Measurements from ENCODE around the gene DDC.

Gene DDC

DNA sequence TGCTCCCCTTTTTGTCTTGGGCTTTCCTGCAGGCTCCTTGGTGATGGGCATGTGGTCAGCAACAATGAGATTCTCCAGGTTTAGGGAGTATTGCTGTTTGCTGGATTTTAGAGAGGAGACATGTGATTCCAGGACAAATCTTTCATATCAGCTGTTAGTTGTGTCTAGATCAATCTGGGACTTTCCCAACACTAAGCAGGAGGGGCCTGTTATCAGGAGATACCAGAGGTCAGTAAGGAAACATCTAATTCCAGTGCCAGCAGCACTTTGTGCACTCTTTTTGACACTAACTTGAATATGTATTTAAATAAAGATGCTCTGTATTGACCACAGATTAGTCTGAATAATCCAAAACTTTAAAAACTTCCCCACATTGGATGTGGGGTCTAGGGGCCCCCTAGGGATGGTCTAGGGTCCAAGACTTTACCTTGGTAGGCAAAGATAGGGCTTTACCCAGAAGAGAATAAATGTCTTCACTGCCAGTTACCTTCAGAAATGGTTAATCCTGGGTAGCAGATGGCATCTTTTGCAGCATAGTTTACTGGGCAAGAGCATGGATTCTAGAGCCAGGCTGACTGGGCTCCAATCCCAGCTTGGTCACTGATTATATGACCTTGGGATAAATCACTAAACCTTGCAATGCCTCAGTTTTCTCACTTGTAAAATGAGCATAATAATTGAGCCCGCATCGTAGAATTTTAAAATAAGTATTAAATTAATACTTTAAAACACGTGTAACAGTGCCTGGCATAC, 108.7 kb downstream of the DDC start:
- in situ Hi-C loops (cut with HindIII; ENCODE audit: low pct_unique_long_range_greater_than_20kb, low sequenced_read_pairs): no loop called here
- no peak for DNase-seq (ENCODE audit: low read depth in 1 of 2, low spot score in 1 of 2)
- TF ChIP-seq JUND (IDR thresholded peaks at IDR 0.05; ENCODE audit: low read depth): no peak

GRCh38 chr7:50455658-50456057, 109.5 kb downstream of the DDC start:
- in situ Hi-C loops (cut with HindIII; ENCODE audit: low pct_unique_long_range_greater_than_20kb, low sequenced_read_pairs): no loop called here
- TF ChIP-seq JUND (IDR thresholded peaks at IDR 0.05; ENCODE audit: low read depth): no peak
- no peak for DNase-seq (ENCODE audit: low read depth in 1 of 2, low spot score in 1 of 2)

- in situ Hi-C loops (cut with HindIII; ENCODE audit: low pct_unique_long_range_greater_than_20kb, low sequenced_read_pairs): no loop called here
- DNase-seq (ENCODE audit: low read depth in 1 of 2, low spot score in 1 of 2): no peak
- no peak for TF ChIP-seq JUND (IDR thresholded peaks at IDR 0.05; ENCODE audit: low read depth)
Measured at GRCh38 chr7:50454968-50455367, 110.2 kb downstream of the DDC start.

GRCh38 chr7:50450590-50451032, 114.6 kb downstream of the DDC start:
- TF ChIP-seq JUND (IDR thresholded peaks at IDR 0.05; ENCODE audit: low read depth): no peak
- DNase-seq (ENCODE audit: low read depth in 1 of 2, low spot score in 1 of 2): peak in 1 of 2 experiments; percentile 34
- in situ Hi-C loops (cut with HindIII; ENCODE audit: low pct_unique_long_range_greater_than_20kb, low sequenced_read_pairs): no loop called here

DNA sequence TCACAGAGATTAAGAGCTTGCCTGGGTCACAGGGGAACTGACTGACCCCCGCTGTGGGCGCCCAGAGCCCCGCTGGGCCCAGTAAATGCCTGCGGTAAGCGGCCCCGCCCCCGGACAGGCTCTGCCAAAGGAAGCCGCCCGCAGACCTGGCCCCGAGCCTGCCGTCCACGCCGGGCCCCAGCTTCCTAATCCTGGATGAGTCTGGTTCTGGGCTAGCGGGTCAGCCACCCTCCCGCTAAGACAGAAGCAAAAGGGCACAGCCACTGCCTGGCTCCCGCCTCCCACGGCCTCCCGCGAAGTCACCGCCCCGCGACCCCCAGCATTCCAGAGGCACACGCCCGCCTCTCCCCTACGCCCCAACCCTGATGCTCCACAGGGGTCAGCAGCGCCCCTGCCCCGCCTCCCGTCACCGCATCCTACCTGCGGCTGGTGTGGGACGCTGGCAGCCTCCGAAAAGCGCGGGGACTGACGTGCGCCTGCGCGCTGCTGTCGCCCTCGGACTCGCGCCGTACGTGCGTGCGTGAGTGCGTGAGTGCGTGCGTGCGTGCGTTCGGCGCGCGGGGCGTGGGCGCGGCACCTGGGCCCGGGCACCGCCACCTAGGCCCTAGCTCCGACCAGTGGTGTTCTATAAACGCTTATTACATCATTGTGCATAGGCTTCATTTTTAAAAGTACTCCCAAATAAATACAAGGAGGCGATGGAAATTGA, 115.2 kb downstream of the DDC start, which contains the start of gene FIGNL1:
TSS of gene FIGNL1 (minus strand) at position 470 of the 709 bp plus-strand sequence. CDS start 3,063 bp downstream, outside the sequence.
- peak; percentile 93 to 94 for DNase-seq (ENCODE audit: low read depth in 1 of 2, low spot score in 1 of 2)
- in situ Hi-C loops (cut with HindIII; ENCODE audit: low pct_unique_long_range_greater_than_20kb, low sequenced_read_pairs): no loop called here
- TF ChIP-seq JUND (IDR thresholded peaks at IDR 0.05; ENCODE audit: low read depth): no peak

DNA sequence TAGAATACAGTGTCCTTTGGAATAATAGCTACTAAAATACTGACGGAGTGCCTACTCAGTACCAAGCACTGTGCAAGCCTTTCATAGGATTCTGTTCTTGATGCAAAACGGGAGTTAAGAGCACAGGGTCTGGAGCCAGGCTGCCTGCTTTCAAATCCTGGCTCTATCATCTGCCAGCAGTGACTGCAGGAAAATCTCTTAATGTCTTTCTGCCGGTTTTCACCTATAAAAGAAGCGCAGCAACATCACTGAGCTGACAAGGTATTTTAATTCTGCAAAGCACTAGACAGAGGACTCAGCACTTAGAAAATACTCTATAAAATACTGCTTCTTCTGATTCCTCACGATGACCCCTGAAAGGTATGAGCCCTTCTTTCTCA, 115.7 kb downstream of the DDC start:
- in situ Hi-C loops (cut with HindIII; ENCODE audit: low pct_unique_long_range_greater_than_20kb, low sequenced_read_pairs): no loop called here
- no peak for DNase-seq (ENCODE audit: low read depth in 1 of 2, low spot score in 1 of 2)

DNA sequence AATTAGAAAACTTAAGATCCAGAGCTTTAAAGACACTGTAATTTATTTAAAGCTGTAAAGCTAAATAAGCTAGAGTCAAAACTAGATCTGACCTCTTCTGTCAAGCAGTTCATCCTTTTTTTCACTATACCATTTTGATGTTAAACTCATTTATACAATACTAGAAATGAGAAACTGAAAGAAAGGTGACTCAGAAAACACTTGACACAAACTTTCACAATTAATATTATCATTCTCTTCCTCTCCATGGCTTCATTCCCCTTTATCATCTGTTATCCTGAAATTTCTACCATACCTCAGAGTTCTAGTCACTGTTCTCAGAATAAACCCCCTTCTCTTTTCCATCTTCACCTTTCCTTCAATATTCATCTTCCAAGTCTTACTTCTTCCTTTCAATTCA, 116.4 kb downstream of the DDC start:
- in situ Hi-C loops (cut with HindIII; ENCODE audit: low pct_unique_long_range_greater_than_20kb, low sequenced_read_pairs): no loop called here
- DNase-seq (ENCODE audit: low read depth in 1 of 2, low spot score in 1 of 2): no peak
- no peak for TF ChIP-seq JUND (IDR thresholded peaks at IDR 0.05; ENCODE audit: low read depth)

More for the DNA sequence above, 115.7 kb downstream of the DDC start:
- TF ChIP-seq JUND (IDR thresholded peaks at IDR 0.05; ENCODE audit: low read depth): no peak

DNA sequence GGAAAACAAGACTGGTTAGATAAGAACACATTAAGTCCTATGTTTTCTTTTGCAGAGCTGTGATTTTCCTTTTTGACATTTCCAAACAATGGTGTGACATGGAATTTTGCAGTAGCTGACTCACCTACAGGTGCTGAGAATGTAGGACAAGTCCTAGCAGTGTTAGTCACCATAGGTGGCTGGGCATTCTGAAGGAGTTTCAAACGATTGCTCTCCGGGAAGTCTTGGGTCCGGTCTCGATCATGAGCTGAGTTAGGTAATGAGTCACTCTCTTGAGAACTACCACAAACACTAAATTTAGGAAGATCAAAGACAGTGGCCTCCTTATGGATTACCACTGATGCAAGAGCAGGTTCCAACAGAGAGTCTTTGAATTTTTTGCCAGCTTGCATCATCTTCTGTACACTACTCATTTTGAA, 118.7 kb downstream of the DDC start:
- no peak for TF ChIP-seq JUND (IDR thresholded peaks at IDR 0.05; ENCODE audit: low read depth)
- in situ Hi-C loops (cut with HindIII; ENCODE audit: low pct_unique_long_range_greater_than_20kb, low sequenced_read_pairs): no loop called here
- no peak for DNase-seq (ENCODE audit: low read depth in 1 of 2, low spot score in 1 of 2)

- in situ Hi-C loops (cut with HindIII; ENCODE audit: low pct_unique_long_range_greater_than_20kb, low sequenced_read_pairs): no loop called here
- TF ChIP-seq JUND (IDR thresholded peaks at IDR 0.05; ENCODE audit: low read depth): no peak
- DNase-seq (ENCODE audit: low read depth in 1 of 2, low spot score in 1 of 2): no peak
Measured at GRCh38 chr7:50436133-50436806, 128.9 kb downstream of the DDC start.

- no peak for TF ChIP-seq JUND (IDR thresholded peaks at IDR 0.05; ENCODE audit: low read depth)
- in situ Hi-C loops (cut with HindIII; ENCODE audit: low pct_unique_long_range_greater_than_20kb, low sequenced_read_pairs): no loop called here
- DNase-seq (ENCODE audit: low read depth in 1 of 2, low spot score in 1 of 2): no peak
Measured at GRCh38 chr7:50431722-50432305, 133.4 kb downstream of the DDC start.

- no peak for TF ChIP-seq JUND (IDR thresholded peaks at IDR 0.05; ENCODE audit: low read depth)
- in situ Hi-C loops (cut with HindIII; ENCODE audit: low pct_unique_long_range_greater_than_20kb, low sequenced_read_pairs): no loop called here
- no peak for DNase-seq (ENCODE audit: low read depth in 1 of 2, low spot score in 1 of 2)
Measured at GRCh38 chr7:50431316-50431715, 133.9 kb downstream of the DDC start.

DNA sequence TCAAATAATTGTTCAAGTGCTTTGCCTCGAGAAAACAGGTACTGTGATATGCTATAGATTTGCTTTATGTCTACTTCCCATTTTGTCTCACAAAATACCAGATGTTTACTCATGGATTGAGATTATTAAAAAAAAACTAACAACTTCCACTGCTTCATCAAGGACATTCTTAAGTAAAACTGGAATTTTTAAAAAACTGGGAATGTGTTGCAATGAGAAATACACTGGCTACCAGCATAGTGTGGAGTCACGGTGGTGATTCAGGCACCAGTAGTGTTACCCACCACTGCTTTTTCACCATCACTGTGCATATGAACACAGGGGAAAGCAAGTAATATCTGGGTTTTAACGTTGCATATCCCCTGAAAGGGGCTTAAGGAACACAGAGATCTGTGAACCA, 136.3 kb downstream of the DDC start:
- in situ Hi-C loops (cut with HindIII; ENCODE audit: low pct_unique_long_range_greater_than_20kb, low sequenced_read_pairs): no loop called here
- no peak for DNase-seq (ENCODE audit: low read depth in 1 of 2, low spot score in 1 of 2)

More for the DNA sequence above, 136.3 kb downstream of the DDC start:
- TF ChIP-seq JUND (IDR thresholded peaks at IDR 0.05; ENCODE audit: low read depth): no peak

Measured in T47D (cell line).